WI38 (cell line): ENCODE data around the gene HSD11B2.
A peak's percentile ranks its signal among the peaks of the same experiment; 100 is the strongest.

Source experiments
- H3K4me3 ChIP-seq: 2 replicates; pipeline ENCODE4 v1.5.1; 2011; ENCODE audit warnings: low read depth, mild to moderate bottlenecking, control low read depth, low read length
- CTCF ChIP-seq: IDR thresholded peaks from 2 replicates; pipeline ENCODE4 v1.5.1; 2012; ENCODE audit warnings: low read depth, mild to moderate bottlenecking, control low read depth, low read length

Gene HSD11B2

GRCh38 chr16:67397812-67398545, 32.9 kb upstream of the HSD11B2 start:
- H3K4me3 ChIP-seq = no peak overlapping the region
- TF ChIP-seq CTCF = no peak

GRCh38 chr16:67398546-67399217, 32.2 kb upstream of the HSD11B2 start:
- H3K4me3 ChIP-seq = no peak overlapping the region
- no peak for TF ChIP-seq CTCF

GRCh38 chr16:67399218-67399733, 31.6 kb upstream of the HSD11B2 start:
- no peak overlapping the region for H3K4me3 ChIP-seq
- TF ChIP-seq CTCF = peak; percentile 61

- no peak for TF ChIP-seq CTCF
- H3K4me3 ChIP-seq = no peak overlapping the region
Measured at GRCh38 chr16:67399749-67400704, 30.9 kb upstream of the HSD11B2 start.

GRCh38 chr16:67400901-67401300, 30.0 kb upstream of the HSD11B2 start:
- no peak overlapping the region for H3K4me3 ChIP-seq
- TF ChIP-seq CTCF = no peak

GRCh38 chr16:67403976-67404555, 26.9 kb upstream of the HSD11B2 start:
- H3K4me3 ChIP-seq = no peak overlapping the region
- no peak for TF ChIP-seq CTCF
